DND-41 (cell line): ENCODE results near the gene ZNF740.

Experiments used
- ATAC-seq: fragments of 200-7000 bp; cut with Tn5 transposase; 3 replicates; pipeline ENCODE4 v1.9.1; 2021; ENCODE audit warnings: low read depth; ENCODE audit not compliant: insufficient read depth
- DNase-seq: peaks from one replicate; pipeline ENCODE4 v3.0.0-alpha.2; 2020
- H2AFZ ChIP-seq: 2 replicates; pipeline ENCODE4 v1.6.0; 2012; ENCODE audit warnings: low read depth, low read length
- H3K27ac ChIP-seq: 2 replicates; pipeline ENCODE4 v1.5.1; 2012; ENCODE audit warnings: low read length, inconsistent platforms
- H3K27me3 ChIP-seq: fragments of 200-600 bp; sonication (generic); 2 replicates; pipeline ENCODE4 v1.6.0; 2012; ENCODE audit warnings: low read length, mild to moderate bottlenecking, inconsistent platforms; ENCODE audit not compliant: insufficient read depth, poor library complexity
- H3K36me3 ChIP-seq: 2 replicates; pipeline ENCODE4 v1.5.1; 2012; ENCODE audit warnings: low read length, inconsistent platforms; ENCODE audit not compliant: insufficient read depth
- H3K4me1 ChIP-seq: 2 replicates; pipeline ENCODE4 v1.5.1; 2012; ENCODE audit warnings: mild to moderate bottlenecking, low read length; ENCODE audit not compliant: insufficient read depth
- H3K4me2 ChIP-seq: 2 replicates; pipeline ENCODE4 v1.6.0; 2012; ENCODE audit warnings: mild to moderate bottlenecking, moderate library complexity, low read length, inconsistent platforms; ENCODE audit not compliant: insufficient read depth
- H3K4me3 ChIP-seq, 2 experiments: fragments of 200-600 bp in 1 of 2; shearing (Covaris generic) in 1 of 2; 2 replicates each; pipeline ENCODE4 v1.5.1; 2012 to 2016; ENCODE audit warnings: inconsistent platforms in 2 of 2, low read length in 2 of 2, mild to moderate bottlenecking in 2 of 2, low read depth in 1 of 2, moderate library complexity in 1 of 2
- H3K79me2 ChIP-seq: 2 replicates; pipeline ENCODE4 v1.6.0; 2012; ENCODE audit warnings: low read length, inconsistent platforms; ENCODE audit not compliant: insufficient read depth
- H3K9ac ChIP-seq: 2 replicates; pipeline ENCODE4 v1.6.0; 2012; ENCODE audit warnings: low read depth, mild to moderate bottlenecking, inconsistent platforms, low read length, moderate library complexity
- H3K9me3 ChIP-seq: 2 replicates; pipeline ENCODE4 v1.5.1; 2012; ENCODE audit warnings: low read length, moderate library complexity, mild to moderate bottlenecking, inconsistent platforms; ENCODE audit not compliant: insufficient read depth, severe bottlenecking
- H4K20me1 ChIP-seq: 2 replicates; pipeline ENCODE4 v1.6.0; 2012; ENCODE audit warnings: low read length; ENCODE audit not compliant: insufficient read depth
- CTCF ChIP-seq: IDR thresholded peaks from 2 replicates; pipeline ENCODE4 v1.5.1; 2012; ENCODE audit warnings: borderline replicate concordance, low read length, moderate library complexity, mild to moderate bottlenecking; ENCODE audit not compliant: poor library complexity, severe bottlenecking; ENCODE audit errors: extremely low read depth
- EZH2 ChIP-seq: IDR thresholded peaks from 3 replicates; pipeline ENCODE4 v1.6.1; 2012; ENCODE audit warnings: borderline replicate concordance, low read depth, mild to moderate bottlenecking, moderate library complexity, low read length, inconsistent platforms; ENCODE audit not compliant: severe bottlenecking

The ZNF740 gene

GRCh38 chr12:53217051-53217930, 36.8 kb downstream of the ZNF740 start:
- TF ChIP-seq EZH2 (no peak), CTCF (no peak)
- Histone ChIP-seq H4K20me1 (no peaks in the 10 kb centered on the region), H3K4me2 (no peak overlapping the region), H3K9ac (no peak overlapping the region), H3K79me2 (no peaks in the 10 kb centered on the region), H3K27me3 (peaks cover 18% of the 10 kb centered on the region), H2AFZ (no peak overlapping the region), H3K27ac (no peak overlapping the region), H3K36me3 (no peaks in the 10 kb centered on the region), H3K9me3 (no peaks in the 10 kb centered on the region), H3K4me1 (peaks cover 32% of the 10 kb centered on the region), H3K4me3 (no peak overlapping the region)
- ATAC-seq (no peak), DNase-seq (no peak)

- Histone ChIP-seq H2AFZ (no peak overlapping the region), H3K27me3 (peaks cover 18% of the 10 kb centered on the region), H3K4me1 (peaks cover 38% of the 10 kb centered on the region), H3K27ac (no peak overlapping the region), H3K36me3 (no peaks in the 10 kb centered on the region), H3K4me3 (no peak overlapping the region), H3K9me3 (no peaks in the 10 kb centered on the region), H3K79me2 (no peaks in the 10 kb centered on the region), H3K9ac (no peak overlapping the region), H3K4me2 (no peak overlapping the region), H4K20me1 (no peaks in the 10 kb centered on the region)
- ATAC-seq (no peak), DNase-seq (no peak)
- no peak for TF ChIP-seq EZH2
- TF ChIP-seq CTCF, result no peak
Measured at GRCh38 chr12:53217931-53218307, 37.4 kb downstream of the ZNF740 start.

GRCh38 chr12:53218551-53219291, 38.2 kb downstream of the ZNF740 start:
- Histone ChIP-seq H3K36me3 (no peaks in the 10 kb centered on the region), H3K27me3 (peaks cover 18% of the 10 kb centered on the region), H3K4me2 (no peak overlapping the region), H3K79me2 (no peaks in the 10 kb centered on the region), H3K9me3 (no peaks in the 10 kb centered on the region), H3K4me1 (peaks cover 38% of the 10 kb centered on the region), H2AFZ (no peak overlapping the region), H3K9ac (no peak overlapping the region), H3K4me3 (no peak overlapping the region), H3K27ac (no peak overlapping the region), H4K20me1 (no peaks in the 10 kb centered on the region)
- TF ChIP-seq CTCF (no peak), EZH2 (no peak)
- DNase-seq (no peak), ATAC-seq (no peak)
